ENCODE data around the gene ABCG2.

DNA sequence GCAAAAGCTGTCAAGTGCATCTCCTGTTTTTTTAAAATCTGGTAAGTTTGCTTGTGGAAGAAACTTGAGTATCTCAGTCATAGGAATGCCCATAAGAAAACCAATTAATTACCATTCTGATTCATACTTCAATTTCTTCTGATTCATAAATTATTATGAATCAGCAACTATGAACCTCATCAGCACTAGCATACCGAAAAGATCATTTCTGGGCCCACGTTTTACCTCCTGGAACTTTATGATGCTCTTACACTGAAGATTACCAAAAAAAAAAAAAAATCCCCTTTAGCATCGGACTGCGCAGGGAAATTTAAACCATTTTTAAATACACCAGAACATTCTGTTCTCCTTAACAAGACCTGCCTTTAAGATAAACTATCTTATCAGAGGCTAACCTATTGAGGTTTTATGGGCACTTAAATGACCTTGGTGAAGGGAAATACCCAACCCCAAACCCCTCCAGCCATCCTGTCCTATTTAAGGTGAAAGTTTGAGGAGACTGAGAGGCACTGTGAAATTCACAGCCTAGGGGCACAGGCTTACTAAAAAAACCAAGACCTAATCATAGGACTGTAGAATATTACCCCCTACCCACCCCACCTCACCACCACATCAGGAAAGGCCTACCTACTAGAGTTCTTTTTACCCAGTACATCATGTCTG, 38.2 kb upstream of the ABCG2 start:
- TF ChIP-seq TAF1 (IDR thresholded peaks at IDR 0.05; ENCODE audit: borderline replicate concordance, low read depth, low read length) (no peak), CHD2 (IDR thresholded peaks at IDR 0.05; ENCODE audit: low read length, partially characterized antibody) (no peak), RCOR1 (IDR thresholded peaks at IDR 0.05; ENCODE audit: low read length) (no peak), EP300 (IDR thresholded peaks at IDR 0.05; ENCODE audit: borderline replicate concordance in 1 of 2, low read depth in 1 of 2, low read length in 1 of 2) (no peak)
- TF ChIP-seq, protein P1, sequence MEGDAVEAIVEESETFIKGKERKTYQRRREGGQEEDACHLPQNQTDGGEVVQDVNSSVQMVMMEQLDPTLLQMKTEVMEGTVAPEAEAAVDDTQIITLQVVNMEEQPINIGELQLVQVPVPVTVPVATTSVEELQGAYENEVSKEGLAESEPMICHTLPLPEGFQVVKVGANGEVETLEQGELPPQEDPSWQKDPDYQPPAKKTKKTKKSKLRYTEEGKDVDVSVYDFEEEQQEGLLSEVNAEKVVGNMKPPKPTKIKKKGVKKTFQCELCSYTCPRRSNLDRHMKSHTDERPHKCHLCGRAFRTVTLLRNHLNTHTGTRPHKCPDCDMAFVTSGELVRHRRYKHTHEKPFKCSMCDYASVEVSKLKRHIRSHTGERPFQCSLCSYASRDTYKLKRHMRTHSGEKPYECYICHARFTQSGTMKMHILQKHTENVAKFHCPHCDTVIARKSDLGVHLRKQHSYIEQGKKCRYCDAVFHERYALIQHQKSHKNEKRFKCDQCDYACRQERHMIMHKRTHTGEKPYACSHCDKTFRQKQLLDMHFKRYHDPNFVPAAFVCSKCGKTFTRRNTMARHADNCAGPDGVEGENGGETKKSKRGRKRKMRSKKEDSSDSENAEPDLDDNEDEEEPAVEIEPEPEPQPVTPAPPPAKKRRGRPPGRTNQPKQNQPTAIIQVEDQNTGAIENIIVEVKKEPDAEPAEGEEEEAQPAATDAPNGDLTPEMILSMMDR (IDR thresholded peaks at IDR 0.05), result no peak
- TF ChIP-seq, protein P2, sequence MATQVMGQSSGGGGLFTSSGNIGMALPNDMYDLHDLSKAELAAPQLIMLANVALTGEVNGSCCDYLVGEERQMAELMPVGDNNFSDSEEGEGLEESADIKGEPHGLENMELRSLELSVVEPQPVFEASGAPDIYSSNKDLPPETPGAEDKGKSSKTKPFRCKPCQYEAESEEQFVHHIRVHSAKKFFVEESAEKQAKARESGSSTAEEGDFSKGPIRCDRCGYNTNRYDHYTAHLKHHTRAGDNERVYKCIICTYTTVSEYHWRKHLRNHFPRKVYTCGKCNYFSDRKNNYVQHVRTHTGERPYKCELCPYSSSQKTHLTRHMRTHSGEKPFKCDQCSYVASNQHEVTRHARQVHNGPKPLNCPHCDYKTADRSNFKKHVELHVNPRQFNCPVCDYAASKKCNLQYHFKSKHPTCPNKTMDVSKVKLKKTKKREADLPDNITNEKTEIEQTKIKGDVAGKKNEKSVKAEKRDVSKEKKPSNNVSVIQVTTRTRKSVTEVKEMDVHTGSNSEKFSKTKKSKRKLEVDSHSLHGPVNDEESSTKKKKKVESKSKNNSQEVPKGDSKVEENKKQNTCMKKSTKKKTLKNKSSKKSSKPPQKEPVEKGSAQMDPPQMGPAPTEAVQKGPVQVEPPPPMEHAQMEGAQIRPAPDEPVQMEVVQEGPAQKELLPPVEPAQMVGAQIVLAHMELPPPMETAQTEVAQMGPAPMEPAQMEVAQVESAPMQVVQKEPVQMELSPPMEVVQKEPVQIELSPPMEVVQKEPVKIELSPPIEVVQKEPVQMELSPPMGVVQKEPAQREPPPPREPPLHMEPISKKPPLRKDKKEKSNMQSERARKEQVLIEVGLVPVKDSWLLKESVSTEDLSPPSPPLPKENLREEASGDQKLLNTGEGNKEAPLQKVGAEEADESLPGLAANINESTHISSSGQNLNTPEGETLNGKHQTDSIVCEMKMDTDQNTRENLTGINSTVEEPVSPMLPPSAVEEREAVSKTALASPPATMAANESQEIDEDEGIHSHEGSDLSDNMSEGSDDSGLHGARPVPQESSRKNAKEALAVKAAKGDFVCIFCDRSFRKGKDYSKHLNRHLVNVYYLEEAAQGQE (IDR thresholded peaks at IDR 0.05; ENCODE audit: low read depth, low read length), result no peak
